HEK293 (cell line): ENCODE data around the gene MRGPRE.

Source experiments
- CTCF ChIA-PET: fragments of 350-600 bp; formaldehyde crosslinking; extraction: SDS; loops from one replicate; lab custom pipeline; 2021; ENCODE audit warnings: antibody characterized with exemption; lab: Yijun Ruan, JAX
- POLR2A ChIA-PET: fragments of 300-600 bp; formaldehyde crosslinking; extraction: SDS; loops from one replicate; lab custom pipeline; 2020; ENCODE audit warnings: antibody characterized with exemption, inconsistent platforms; lab: Yijun Ruan, JAX
- H3K27ac ChIP-seq: fragments of 200-500 bp; sonication (Bioruptor generic); 2 replicates; pipeline ENCODE4 v1.5.1; 2014; ENCODE audit warnings: low read depth, low read length, control low read depth, inconsistent platforms; ENCODE audit errors: extremely low read depth
- H3K36me3 ChIP-seq, 2 experiments: fragments of 200-500 bp in 1 of 2; sonication (Bioruptor generic) in 1 of 2; 1 replicate in 1 of 2; 2 replicates in 1 of 2; pipeline ENCODE4 v1.5.1; 2014 to 2017; ENCODE audit warnings: inconsistent platforms in 2 of 2, low read length in 2 of 2; ENCODE audit not compliant: control insufficient read depth in 2 of 2, insufficient read depth in 1 of 2
- H3K4me1 ChIP-seq: fragments of 200-500 bp; sonication (Bioruptor generic); 2 replicates; pipeline ENCODE4 v1.5.1; 2014; ENCODE audit warnings: mild to moderate bottlenecking, low read length, inconsistent platforms; ENCODE audit not compliant: control insufficient read depth, insufficient read depth
- H3K4me3 ChIP-seq: 2 replicates; pipeline ENCODE4 v1.5.1; 2011; ENCODE audit warnings: low read depth, mild to moderate bottlenecking, control low read depth, low read length, moderate library complexity
- H3K9me3 ChIP-seq: fragments of 200-500 bp; sonication (Bioruptor generic); 2 replicates; pipeline ENCODE4 v1.5.1; 2014; ENCODE audit warnings: low read depth, low read length, inconsistent platforms; ENCODE audit not compliant: control insufficient read depth, insufficient read depth
- BCL11A ChIP-seq: fragments of 450-650 bp; formaldehyde crosslinking; IDR thresholded peaks from 2 replicates; pipeline ENCODE4 v1.5.1; 2016; ENCODE audit warnings: low read depth, missing biosample characterization, missing genetic modification characterization
- GFI1B ChIP-seq: fragments of 450-650 bp; formaldehyde crosslinking; IDR thresholded peaks from 2 replicates; pipeline ENCODE4 v1.5.1; 2016; ENCODE audit warnings: missing biosample characterization, missing genetic modification characterization
- HOXA7 ChIP-seq: sonication (generic); formaldehyde crosslinking; IDR thresholded peaks from 2 replicates; pipeline ENCODE4 v1.8.1; 2022; ENCODE audit warnings: missing genetic modification reagents, borderline replicate concordance
- SETDB1 ChIP-seq: IDR thresholded peaks from one replicate; pipeline ENCODE4 v1.6.1; 2017; ENCODE audit warnings: mild to moderate bottlenecking, low read length, moderate library complexity, mixed read lengths; ENCODE audit not compliant: insufficient read length
- SP3 ChIP-seq: fragments of 450-650 bp; formaldehyde crosslinking; IDR thresholded peaks from 2 replicates; pipeline ENCODE4 v1.5.1; 2016; ENCODE audit warnings: missing biosample characterization, missing genetic modification characterization
- ZIC2 ChIP-seq: fragments of 450-650 bp; formaldehyde crosslinking; IDR thresholded peaks from 2 replicates; pipeline ENCODE4 v1.5.1; 2016; ENCODE audit warnings: missing biosample characterization, missing genetic modification characterization
- ZNF146 ChIP-seq: fragments of 450-650 bp; formaldehyde crosslinking; IDR thresholded peaks from 2 replicates; pipeline ENCODE4 v1.5.1; 2016; ENCODE audit warnings: missing biosample characterization, missing genetic modification characterization
- ZNF16 ChIP-seq: fragments of 450-650 bp; formaldehyde crosslinking; IDR thresholded peaks from 2 replicates; pipeline ENCODE4 v1.5.1; 2016; ENCODE audit warnings: low read depth, missing biosample characterization, missing genetic modification characterization
- ZNF174 ChIP-seq: fragments of 450-650 bp; formaldehyde crosslinking; IDR thresholded peaks from 2 replicates; pipeline ENCODE4 v1.5.0; 2017; ENCODE audit warnings: missing biosample characterization, mild to moderate bottlenecking, missing genetic modification characterization
- ZNF184 ChIP-seq: fragments of 450-650 bp; IDR thresholded peaks from 2 replicates; pipeline ENCODE4 v1.5.1; 2018; ENCODE audit warnings: missing biosample characterization, mild to moderate bottlenecking, missing genetic modification characterization
- ZNF302 ChIP-seq: fragments of 450-650 bp; formaldehyde crosslinking; IDR thresholded peaks from 2 replicates; pipeline ENCODE4 v1.5.1; 2016; ENCODE audit warnings: missing biosample characterization, missing genetic modification characterization, low read depth
- ZNF341 ChIP-seq: fragments of 450-650 bp; formaldehyde crosslinking; IDR thresholded peaks from 2 replicates; pipeline ENCODE4; 2016; ENCODE audit warnings: low read depth, missing biosample characterization, missing genetic modification characterization
- ZNF350 ChIP-seq: fragments of 450-650 bp; formaldehyde crosslinking; IDR thresholded peaks from 2 replicates; pipeline ENCODE4 v1.5.0; 2017; ENCODE audit warnings: missing biosample characterization, mild to moderate bottlenecking, missing genetic modification characterization
- ZNF366 ChIP-seq: fragments of 450-650 bp; formaldehyde crosslinking; conservative IDR thresholded peaks from 2 replicates; pipeline ENCODE4 v1.5.1; 2016; ENCODE audit warnings: missing biosample characterization, missing genetic modification characterization
- ZNF394 ChIP-seq: fragments of 450-650 bp; formaldehyde crosslinking; IDR thresholded peaks from 2 replicates; pipeline ENCODE4 v1.5.1; 2016; ENCODE audit warnings: missing biosample characterization, missing genetic modification characterization, mild to moderate bottlenecking, moderate library complexity, borderline replicate concordance
- ZNF48 ChIP-seq: fragments of 450-650 bp; formaldehyde crosslinking; IDR thresholded peaks from 2 replicates; pipeline ENCODE4 v1.5.1; 2016; ENCODE audit warnings: missing biosample characterization, missing genetic modification characterization
- ZNF623 ChIP-seq: fragments of 450-650 bp; formaldehyde crosslinking; IDR thresholded peaks from 2 replicates; pipeline ENCODE4 v1.5.1; 2016; ENCODE audit warnings: missing biosample characterization, missing genetic modification characterization
- TF ChIP-seq, protein P1 (sequence below): fragments of 450-650 bp; formaldehyde crosslinking; IDR thresholded peaks from 2 replicates; pipeline ENCODE4 v1.5.1; 2017; ENCODE audit warnings: missing biosample characterization, missing genetic modification characterization
- TF ChIP-seq, protein P2 (sequence below): fragments of 450-650 bp; formaldehyde crosslinking; IDR thresholded peaks from 2 replicates; pipeline ENCODE4 v1.5.1; 2016; ENCODE audit warnings: missing biosample characterization, missing genetic modification characterization
- TF ChIP-seq, protein P3 (sequence below): fragments of 450-650 bp; formaldehyde crosslinking; IDR thresholded peaks from 2 replicates; pipeline ENCODE4 v1.5.1; 2017; ENCODE audit warnings: missing biosample characterization, missing genetic modification characterization
- TF ChIP-seq, protein P4 (sequence below): IDR thresholded peaks from 2 replicates; pipeline ENCODE4 v1.6.1; 2011; ENCODE audit warnings: mild to moderate bottlenecking, low read depth, low read length, borderline replicate concordance

The MRGPRE gene

DNA sequence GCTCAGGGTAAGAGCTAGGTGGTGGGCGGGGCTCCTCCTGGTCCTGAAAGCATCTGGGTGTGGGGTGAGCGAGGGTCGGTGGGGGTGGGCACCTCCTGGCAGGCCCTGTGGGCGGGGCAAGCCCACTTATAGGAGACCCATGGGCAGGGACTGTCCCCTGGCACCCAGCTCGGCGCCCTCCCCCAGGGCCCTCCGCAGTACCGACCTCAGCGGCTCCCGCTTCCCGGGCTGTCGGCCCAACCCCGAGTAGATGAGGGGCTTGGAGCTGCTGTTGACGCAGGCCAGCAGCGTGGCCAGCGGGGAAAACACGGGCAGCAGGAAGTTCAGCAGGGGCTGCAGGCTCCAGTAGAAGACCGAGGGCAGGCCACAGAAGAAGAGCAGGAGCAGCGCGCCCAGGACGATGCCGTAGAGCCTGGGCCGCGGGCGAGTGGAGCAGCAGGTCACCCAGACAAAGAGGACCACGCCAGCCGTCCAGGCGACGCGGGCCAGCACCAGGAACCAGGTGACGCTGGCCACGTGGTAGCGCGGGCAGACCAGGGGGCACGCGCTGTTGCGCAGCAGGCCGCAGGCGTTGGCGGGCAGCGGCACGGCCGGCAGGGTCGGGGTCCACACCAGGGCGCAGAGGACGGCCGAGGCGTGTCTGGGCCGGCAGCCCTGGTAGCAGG lies 14.3 kb downstream of the MRGPRE start:
- no peak overlapping the region for H3K4me3 ChIP-seq
- H3K36me3 ChIP-seq, result no peaks in the 10 kb centered on the region
- ChIA-PET CTCF (interaction anchor here (0.6 to 1.5 kb wide), 6 partner anchors 108 to 1696 kb away, joined by 3 to 5 read pairs (median 4); no protein-coding TSS in a partner anchor), POLR2A (no interaction called here)
- TF ChIP-seq ZNF146 (tag by site-specific recombination) (no peak), ZNF174 (tag by site-specific recombination) (no peak)
- no peaks in the 10 kb centered on the region for H3K4me1 ChIP-seq
- H3K27ac ChIP-seq, result no peak overlapping the region
- H3K9me3 ChIP-seq, result no peaks in the 10 kb centered on the region

DNA sequence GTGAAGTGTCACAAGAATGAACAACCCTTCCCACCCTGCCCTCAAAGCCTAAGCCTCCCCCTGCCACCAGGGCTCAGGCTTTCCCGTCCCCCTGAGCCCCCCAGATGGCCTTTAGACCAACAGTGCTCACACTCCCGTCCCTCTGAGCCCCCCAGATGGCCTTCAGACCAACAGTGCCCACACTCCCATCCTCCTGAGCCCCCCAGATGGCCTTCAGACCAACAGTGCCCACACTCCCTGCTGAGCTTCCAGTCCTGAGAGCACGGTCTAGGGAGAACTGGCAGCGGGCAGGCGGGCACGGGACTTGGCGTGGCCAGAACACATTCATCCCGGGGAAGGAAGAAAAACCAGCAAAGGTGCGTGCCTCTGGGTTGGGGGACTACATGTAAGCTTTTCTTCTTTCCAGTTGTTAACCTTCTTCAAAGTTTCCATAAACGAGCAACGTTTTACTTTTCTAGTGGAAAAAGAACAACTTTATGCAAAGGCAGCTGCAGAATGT lies 16.1 kb downstream of the MRGPRE start:
- CTCF ChIA-PET, result interaction anchor here (0.6 to 2.2 kb wide), 9 partner anchors 51 to 819 kb away, joined by 3 to 13 read pairs (median 4); no protein-coding TSS in a partner anchor

DNA sequence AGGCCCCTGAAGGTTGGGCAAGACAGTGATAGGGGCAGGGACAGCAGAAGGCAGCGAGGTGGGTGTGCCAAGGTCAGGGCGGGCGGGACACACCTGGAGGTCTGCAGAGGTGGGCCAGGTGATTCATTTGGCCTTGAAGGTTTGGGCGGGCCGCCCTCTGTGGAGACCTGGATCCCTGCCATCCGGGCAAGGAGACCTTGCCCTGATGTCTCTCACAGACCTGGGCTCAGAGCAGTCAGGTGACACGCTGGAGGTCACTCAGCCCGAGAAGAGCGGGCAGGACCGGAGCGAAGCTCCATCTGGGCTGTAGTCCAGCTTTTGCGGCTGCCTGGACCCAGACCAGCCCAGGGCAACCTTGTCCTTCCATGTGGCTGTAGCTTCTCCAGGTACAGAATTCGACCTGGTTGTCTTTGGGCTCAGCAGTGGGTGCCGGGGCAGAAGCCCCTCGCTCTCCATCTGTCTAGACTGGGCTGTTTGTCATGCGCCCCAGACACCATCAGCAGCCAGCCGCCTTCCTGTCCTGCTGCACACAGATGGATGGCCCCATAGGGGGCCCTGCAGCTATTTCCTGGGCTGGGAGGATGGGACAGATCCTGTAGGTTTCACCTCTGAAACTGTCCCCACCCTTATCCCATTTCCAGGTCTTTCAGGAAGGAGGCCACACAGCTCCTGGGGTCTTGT lies 16.7 kb downstream of the MRGPRE start:
- Histone ChIP-seq H3K4me1 (no peaks in the 10 kb centered on the region), H3K4me3 (no peak overlapping the region), H3K27ac (no peak overlapping the region), H3K9me3 (no peaks in the 10 kb centered on the region), H3K36me3 (no peaks in the 10 kb centered on the region)
- TF ChIP-seq ZIC2 (tag by site-specific recombination), result no peak
- no peak for TF ChIP-seq ZNF350
- no peak for TF ChIP-seq ZNF394 (tag by site-specific recombination)
- no peak for TF ChIP-seq SETDB1
- no peak for TF ChIP-seq GFI1B (tag by site-specific recombination)
- TF ChIP-seq, protein P1, sequence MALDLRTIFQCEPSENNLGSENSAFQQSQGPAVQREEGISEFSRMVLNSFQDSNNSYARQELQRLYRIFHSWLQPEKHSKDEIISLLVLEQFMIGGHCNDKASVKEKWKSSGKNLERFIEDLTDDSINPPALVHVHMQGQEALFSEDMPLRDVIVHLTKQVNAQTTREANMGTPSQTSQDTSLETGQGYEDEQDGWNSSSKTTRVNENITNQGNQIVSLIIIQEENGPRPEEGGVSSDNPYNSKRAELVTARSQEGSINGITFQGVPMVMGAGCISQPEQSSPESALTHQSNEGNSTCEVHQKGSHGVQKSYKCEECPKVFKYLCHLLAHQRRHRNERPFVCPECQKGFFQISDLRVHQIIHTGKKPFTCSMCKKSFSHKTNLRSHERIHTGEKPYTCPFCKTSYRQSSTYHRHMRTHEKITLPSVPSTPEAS (tag by site-specific recombination), result no peak
- TF ChIP-seq, protein P2, sequence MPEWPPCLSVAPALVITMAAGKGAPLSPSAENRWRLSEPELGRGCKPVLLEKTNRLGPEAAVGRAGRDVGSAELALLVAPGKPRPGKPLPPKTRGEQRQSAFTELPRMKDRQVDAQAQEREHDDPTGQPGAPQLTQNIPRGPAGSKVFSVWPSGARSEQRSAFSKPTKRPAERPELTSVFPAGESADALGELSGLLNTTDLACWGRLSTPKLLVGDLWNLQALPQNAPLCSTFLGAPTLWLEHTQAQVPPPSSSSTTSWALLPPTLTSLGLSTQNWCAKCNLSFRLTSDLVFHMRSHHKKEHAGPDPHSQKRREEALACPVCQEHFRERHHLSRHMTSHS (tag by site-specific recombination), result no peak
- ChIA-PET CTCF (interaction anchor here (0.6 to 2.2 kb wide), 9 partner anchors 11 to 819 kb away, joined by 3 to 13 read pairs (median 4); no protein-coding TSS in a partner anchor), POLR2A (no interaction called here)

More for the DNA sequence above, 16.1 kb downstream of the MRGPRE start:
- no peak overlapping the region for H3K4me3 ChIP-seq
- TF ChIP-seq, protein P3, sequence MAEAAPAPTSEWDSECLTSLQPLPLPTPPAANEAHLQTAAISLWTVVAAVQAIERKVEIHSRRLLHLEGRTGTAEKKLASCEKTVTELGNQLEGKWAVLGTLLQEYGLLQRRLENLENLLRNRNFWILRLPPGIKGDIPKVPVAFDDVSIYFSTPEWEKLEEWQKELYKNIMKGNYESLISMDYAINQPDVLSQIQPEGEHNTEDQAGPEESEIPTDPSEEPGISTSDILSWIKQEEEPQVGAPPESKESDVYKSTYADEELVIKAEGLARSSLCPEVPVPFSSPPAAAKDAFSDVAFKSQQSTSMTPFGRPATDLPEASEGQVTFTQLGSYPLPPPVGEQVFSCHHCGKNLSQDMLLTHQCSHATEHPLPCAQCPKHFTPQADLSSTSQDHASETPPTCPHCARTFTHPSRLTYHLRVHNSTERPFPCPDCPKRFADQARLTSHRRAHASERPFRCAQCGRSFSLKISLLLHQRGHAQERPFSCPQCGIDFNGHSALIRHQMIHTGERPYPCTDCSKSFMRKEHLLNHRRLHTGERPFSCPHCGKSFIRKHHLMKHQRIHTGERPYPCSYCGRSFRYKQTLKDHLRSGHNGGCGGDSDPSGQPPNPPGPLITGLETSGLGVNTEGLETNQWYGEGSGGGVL (tag by site-specific recombination), result no peak
- TF ChIP-seq ZNF48 (tag by site-specific recombination), result no peak
- no peak for TF ChIP-seq BCL11A (tag by site-specific recombination)
- no peak for TF ChIP-seq ZNF350
- TF ChIP-seq ZNF302 (tag by site-specific recombination), result no peak
- no peak for TF ChIP-seq SP3 (tag by site-specific recombination)
- no peak for TF ChIP-seq ZNF184
- TF ChIP-seq ZNF623 (tag by site-specific recombination), result no peak
- no peak for TF ChIP-seq HOXA7
- TF ChIP-seq ZNF341 (tag by site-specific recombination), result no peak
- TF ChIP-seq ZNF16 (tag by site-specific recombination), result no peak
- TF ChIP-seq ZNF366 (tag by site-specific recombination), result no peak
- TF ChIP-seq, protein P4, sequence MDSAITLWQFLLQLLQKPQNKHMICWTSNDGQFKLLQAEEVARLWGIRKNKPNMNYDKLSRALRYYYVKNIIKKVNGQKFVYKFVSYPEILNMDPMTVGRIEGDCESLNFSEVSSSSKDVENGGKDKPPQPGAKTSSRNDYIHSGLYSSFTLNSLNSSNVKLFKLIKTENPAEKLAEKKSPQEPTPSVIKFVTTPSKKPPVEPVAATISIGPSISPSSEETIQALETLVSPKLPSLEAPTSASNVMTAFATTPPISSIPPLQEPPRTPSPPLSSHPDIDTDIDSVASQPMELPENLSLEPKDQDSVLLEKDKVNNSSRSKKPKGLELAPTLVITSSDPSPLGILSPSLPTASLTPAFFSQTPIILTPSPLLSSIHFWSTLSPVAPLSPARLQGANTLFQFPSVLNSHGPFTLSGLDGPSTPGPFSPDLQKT, result no peak
- H3K36me3 ChIP-seq, result no peaks in the 10 kb centered on the region
- H3K4me1 ChIP-seq, result no peaks in the 10 kb centered on the region
- no peaks in the 10 kb centered on the region for H3K9me3 ChIP-seq
- H3K27ac ChIP-seq, result no peak overlapping the region
- POLR2A ChIA-PET, result no interaction called here
